GM21717 (cell line): ENCODE results near the gene CTNNA3.

Experiments used
- ATAC-seq: cut with Tn5 transposase; IDR thresholded peaks from one replicate; pipeline ENCODE4 v1.9.1; 2021; ENCODE audit warnings: mild to moderate bottlenecking, moderate library complexity; ENCODE audit not compliant: unreplicated experiment

CTNNA3 gene

GRCh38 chr10:67151471-67151870, 544.5 kb downstream of the CTNNA3 start:
- no peak for ATAC-seq

- ATAC-seq: no peak
Measured at GRCh38 chr10:67144530-67144929, 551.5 kb downstream of the CTNNA3 start.

GRCh38 chr10:67141300-67141699, 554.7 kb downstream of the CTNNA3 start:
- ATAC-seq: no peak

- ATAC-seq: no peak
Measured at GRCh38 chr10:67140641-67141040, 555.4 kb downstream of the CTNNA3 start.

- no peak for ATAC-seq
Measured at GRCh38 chr10:67127441-67127840, 568.6 kb downstream of the CTNNA3 start.

- ATAC-seq: no peak
Measured at GRCh38 chr10:67119651-67120050, 576.3 kb downstream of the CTNNA3 start.

- ATAC-seq: no peak
Measured at GRCh38 chr10:67115972-67116371, 580.0 kb downstream of the CTNNA3 start.

- no peak for ATAC-seq
Measured at GRCh38 chr10:67114945-67115344, 581.0 kb downstream of the CTNNA3 start.

- no peak for ATAC-seq
Measured at GRCh38 chr10:67112765-67113164, 583.2 kb downstream of the CTNNA3 start.

- no peak for ATAC-seq
Measured at GRCh38 chr10:67110286-67110685, 585.7 kb downstream of the CTNNA3 start.

- no peak for ATAC-seq
Measured at GRCh38 chr10:67107670-67108069, 588.3 kb downstream of the CTNNA3 start.

- ATAC-seq: no peak
Measured at GRCh38 chr10:67100951-67101350, 595.0 kb downstream of the CTNNA3 start.

- ATAC-seq: no peak
Measured at GRCh38 chr10:67098461-67098860, 597.5 kb downstream of the CTNNA3 start.

- no peak for ATAC-seq
Measured at GRCh38 chr10:67095531-67095930, 600.5 kb downstream of the CTNNA3 start.

- ATAC-seq: no peak
Measured at GRCh38 chr10:67088036-67088435, 608.0 kb downstream of the CTNNA3 start.

- ATAC-seq: no peak
Measured at GRCh38 chr10:67087135-67087425, 608.9 kb downstream of the CTNNA3 start.

- no peak for ATAC-seq
Measured at GRCh38 chr10:67086327-67087134, 609.5 kb downstream of the CTNNA3 start.

- no peak for ATAC-seq
Measured at GRCh38 chr10:67079126-67079525, 616.9 kb downstream of the CTNNA3 start.

GRCh38 chr10:67077376-67077775, 618.6 kb downstream of the CTNNA3 start:
- ATAC-seq: no peak

GRCh38 chr10:67076144-67076543, 619.9 kb downstream of the CTNNA3 start:
- no peak for ATAC-seq

GRCh38 chr10:67075491-67075971, 620.5 kb downstream of the CTNNA3 start:
- no peak for ATAC-seq

GRCh38 chr10:67072654-67073053, 623.3 kb downstream of the CTNNA3 start:
- no peak for ATAC-seq

- ATAC-seq: no peak
Measured at GRCh38 chr10:67050415-67050814, 645.6 kb downstream of the CTNNA3 start.
